ENCODE data around the gene PAX8. TPM values are rescaled to one million over a fixed set of nuclear protein-coding genes. Genes with fewer than 3 reads are reported as not detected.

The PAX8 gene
- total and polyA plus RNA-seq, 2 of the 13 experiments (the other 11 are each of a cell fraction or from before 2014, with no cell fraction given) = 1.5 to 8.8 TPM

DNA sequence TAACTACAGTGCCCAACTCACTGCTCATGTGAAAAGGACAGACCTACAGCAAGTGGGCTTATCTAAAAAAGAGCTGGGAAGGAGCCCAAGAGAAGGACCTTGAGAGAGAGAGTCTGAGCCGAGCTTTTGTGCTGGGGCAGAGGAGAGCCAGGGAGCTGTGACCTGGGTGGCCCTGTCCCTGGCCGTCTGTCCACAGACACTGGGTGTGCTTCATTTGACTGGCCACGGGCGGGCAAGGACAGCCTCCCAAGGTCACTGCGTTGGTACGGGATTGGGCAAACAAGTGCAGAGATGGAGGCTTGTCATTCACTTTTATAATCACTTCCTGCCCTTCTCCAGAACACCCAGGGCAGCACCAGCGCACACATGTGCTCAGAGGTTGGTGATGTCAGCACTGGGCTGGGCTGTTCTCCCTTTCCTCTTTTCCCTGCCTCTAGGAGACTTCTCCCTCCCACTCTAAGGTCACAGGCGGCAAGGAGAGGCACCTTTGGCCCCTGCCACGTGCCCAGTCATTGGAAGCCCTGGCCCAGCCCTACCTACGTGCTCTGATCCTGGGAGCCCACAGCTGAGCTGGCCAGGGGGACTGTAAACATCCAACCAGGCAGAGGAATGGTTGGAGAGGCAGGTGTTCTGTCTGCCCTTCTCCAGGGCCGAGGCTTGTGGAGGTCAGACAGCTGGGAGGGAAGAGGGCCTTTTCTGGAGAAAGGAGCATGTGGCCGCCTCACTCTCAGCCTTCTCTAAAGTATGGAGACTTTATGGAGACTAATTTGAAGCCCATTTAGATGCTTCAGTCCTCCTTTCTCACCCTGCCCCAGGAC, 111.4 kb downstream of the PAX8 start (continued):
- TF ChIP-seq, protein P1, sequence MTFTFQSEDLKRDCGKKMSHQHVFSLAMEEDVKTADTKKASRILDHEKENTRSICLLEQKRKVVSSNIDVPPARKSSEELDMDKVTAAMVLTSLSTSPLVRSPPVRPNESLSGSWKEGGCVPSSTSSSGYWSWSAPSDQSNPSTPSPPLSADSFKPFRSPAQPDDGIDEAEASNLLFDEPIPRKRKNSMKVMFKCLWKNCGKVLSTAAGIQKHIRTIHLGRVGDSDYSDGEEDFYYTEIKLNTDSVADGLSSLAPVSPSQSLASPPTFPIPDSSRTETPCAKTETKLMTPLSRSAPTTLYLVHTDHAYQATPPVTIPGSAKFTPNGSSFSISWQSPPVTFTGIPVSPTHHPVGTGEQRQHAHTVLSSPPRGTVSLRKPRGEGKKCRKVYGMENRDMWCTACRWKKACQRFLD (CRISPR knock-in tag; IDR thresholded peaks at IDR 0.05; ENCODE audit: borderline replicate concordance) = peak; percentile 95
- TF ChIP-seq, protein P2, sequence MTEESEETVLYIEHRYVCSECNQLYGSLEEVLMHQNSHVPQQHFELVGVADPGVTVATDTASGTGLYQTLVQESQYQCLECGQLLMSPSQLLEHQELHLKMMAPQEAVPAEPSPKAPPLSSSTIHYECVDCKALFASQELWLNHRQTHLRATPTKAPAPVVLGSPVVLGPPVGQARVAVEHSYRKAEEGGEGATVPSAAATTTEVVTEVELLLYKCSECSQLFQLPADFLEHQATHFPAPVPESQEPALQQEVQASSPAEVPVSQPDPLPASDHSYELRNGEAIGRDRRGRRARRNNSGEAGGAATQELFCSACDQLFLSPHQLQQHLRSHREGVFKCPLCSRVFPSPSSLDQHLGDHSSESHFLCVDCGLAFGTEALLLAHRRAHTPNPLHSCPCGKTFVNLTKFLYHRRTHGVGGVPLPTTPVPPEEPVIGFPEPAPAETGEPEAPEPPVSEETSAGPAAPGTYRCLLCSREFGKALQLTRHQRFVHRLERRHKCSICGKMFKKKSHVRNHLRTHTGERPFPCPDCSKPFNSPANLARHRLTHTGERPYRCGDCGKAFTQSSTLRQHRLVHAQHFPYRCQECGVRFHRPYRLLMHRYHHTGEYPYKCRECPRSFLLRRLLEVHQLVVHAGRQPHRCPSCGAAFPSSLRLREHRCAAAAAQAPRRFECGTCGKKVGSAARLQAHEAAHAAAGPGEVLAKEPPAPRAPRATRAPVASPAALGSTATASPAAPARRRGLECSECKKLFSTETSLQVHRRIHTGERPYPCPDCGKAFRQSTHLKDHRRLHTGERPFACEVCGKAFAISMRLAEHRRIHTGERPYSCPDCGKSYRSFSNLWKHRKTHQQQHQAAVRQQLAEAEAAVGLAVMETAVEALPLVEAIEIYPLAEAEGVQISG (CRISPR knock-in tag; IDR thresholded peaks at IDR 0.05) = peak; percentile 88
- TF ChIP-seq ZNF460 (CRISPR knock-in tag; IDR thresholded peaks at IDR 0.05; ENCODE audit: borderline replicate concordance) (peak; percentile 55; the same call in 1 of the 2 replicates), ZNF441 (CRISPR knock-in tag; IDR thresholded peaks at IDR 0.05; ENCODE audit: borderline replicate concordance) (no peak; the same call in 1 of the 2 replicates), ZNF430 (CRISPR knock-in tag; IDR thresholded peaks at IDR 0.05) (peak; percentile 98), KAT2B (IDR thresholded peaks at IDR 0.05; ENCODE audit: borderline replicate concordance, low read depth, low read length) (no peak), GPN1 (CRISPR knock-in tag; IDR thresholded peaks at IDR 0.05; ENCODE audit: borderline replicate concordance) (no peak), TCF12 (IDR thresholded peaks at IDR 0.05) (no peak), TCF12 (CRISPR knock-in tag; IDR thresholded peaks at IDR 0.05) (peak; percentile 94; the same call in 1 of the 2 replicates), HIVEP1 (CRISPR knock-in tag; IDR thresholded peaks at IDR 0.05) (peak; percentile 90), ZZZ3 (CRISPR knock-in tag; IDR thresholded peaks at IDR 0.05; ENCODE audit: borderline replicate concordance) (peak; percentile 69; the same call in 1 of the 2 replicates), ZNF263 (CRISPR knock-in tag; IDR thresholded peaks at IDR 0.05) (peak; percentile 76), GABPB1 (CRISPR knock-in tag; IDR thresholded peaks at IDR 0.05) (peak; percentile 84), ADNP (CRISPR knock-in tag; IDR thresholded peaks at IDR 0.05) (no peak)
- TF ChIP-seq, protein P3, sequence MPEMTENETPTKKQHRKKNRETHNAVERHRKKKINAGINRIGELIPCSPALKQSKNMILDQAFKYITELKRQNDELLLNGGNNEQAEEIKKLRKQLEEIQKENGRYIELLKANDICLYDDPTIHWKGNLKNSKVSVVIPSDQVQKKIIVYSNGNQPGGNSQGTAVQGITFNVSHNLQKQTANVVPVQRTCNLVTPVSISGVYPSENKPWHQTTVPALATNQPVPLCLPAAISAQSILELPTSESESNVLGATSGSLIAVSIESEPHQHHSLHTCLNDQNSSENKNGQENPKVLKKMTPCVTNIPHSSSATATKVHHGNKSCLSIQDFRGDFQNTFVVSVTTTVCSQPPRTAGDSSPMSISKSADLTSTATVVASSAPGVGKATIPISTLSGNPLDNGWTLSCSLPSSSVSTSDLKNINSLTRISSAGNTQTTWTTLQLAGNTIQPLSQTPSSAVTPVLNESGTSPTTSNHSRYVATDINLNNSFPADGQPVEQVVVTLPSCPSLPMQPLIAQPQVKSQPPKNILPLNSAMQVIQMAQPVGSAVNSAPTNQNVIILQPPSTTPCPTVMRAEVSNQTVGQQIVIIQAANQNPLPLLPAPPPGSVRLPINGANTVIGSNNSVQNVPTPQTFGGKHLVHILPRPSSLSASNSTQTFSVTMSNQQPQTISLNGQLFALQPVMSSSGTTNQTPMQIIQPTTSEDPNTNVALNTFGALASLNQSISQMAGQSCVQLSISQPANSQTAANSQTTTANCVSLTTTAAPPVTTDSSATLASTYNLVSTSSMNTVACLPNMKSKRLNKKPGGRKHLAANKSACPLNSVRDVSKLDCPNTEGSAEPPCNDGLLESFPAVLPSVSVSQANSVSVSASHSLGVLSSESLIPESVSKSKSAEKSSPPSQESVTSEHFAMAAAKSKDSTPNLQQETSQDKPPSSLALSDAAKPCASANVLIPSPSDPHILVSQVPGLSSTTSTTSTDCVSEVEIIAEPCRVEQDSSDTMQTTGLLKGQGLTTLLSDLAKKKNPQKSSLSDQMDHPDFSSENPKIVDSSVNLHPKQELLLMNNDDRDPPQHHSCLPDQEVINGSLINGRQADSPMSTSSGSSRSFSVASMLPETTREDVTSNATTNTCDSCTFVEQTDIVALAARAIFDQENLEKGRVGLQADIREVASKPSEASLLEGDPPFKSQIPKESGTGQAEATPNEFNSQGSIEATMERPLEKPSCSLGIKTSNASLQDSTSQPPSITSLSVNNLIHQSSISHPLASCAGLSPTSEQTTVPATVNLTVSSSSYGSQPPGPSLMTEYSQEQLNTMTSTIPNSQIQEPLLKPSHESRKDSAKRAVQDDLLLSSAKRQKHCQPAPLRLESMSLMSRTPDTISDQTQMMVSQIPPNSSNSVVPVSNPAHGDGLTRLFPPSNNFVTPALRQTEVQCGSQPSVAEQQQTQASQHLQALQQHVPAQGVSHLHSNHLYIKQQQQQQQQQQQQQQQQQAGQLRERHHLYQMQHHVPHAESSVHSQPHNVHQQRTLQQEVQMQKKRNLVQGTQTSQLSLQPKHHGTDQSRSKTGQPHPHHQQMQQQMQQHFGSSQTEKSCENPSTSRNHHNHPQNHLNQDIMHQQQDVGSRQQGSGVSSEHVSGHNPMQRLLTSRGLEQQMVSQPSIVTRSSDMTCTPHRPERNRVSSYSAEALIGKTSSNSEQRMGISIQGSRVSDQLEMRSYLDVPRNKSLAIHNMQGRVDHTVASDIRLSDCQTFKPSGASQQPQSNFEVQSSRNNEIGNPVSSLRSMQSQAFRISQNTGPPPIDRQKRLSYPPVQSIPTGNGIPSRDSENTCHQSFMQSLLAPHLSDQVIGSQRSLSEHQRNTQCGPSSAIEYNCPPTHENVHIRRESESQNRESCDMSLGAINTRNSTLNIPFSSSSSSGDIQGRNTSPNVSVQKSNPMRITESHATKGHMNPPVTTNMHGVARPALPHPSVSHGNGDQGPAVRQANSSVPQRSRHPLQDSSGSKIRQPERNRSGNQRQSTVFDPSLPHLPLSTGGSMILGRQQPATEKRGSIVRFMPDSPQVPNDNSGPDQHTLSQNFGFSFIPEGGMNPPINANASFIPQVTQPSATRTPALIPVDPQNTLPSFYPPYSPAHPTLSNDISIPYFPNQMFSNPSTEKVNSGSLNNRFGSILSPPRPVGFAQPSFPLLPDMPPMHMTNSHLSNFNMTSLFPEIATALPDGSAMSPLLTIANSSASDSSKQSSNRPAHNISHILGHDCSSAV (CRISPR knock-in tag; IDR thresholded peaks at IDR 0.05; ENCODE audit: borderline replicate concordance) = peak; percentile 95; the same call in 1 of the 2 replicates
- TF ChIP-seq, protein P4, sequence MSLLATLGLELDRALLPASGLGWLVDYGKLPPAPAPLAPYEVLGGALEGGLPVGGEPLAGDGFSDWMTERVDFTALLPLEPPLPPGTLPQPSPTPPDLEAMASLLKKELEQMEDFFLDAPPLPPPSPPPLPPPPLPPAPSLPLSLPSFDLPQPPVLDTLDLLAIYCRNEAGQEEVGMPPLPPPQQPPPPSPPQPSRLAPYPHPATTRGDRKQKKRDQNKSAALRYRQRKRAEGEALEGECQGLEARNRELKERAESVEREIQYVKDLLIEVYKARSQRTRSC (CRISPR knock-in tag; IDR thresholded peaks at IDR 0.05; ENCODE audit: low read depth) = 0 out of 2 replicates have a peak, but pooled peaks have one; percentile 89
